Measurements from ENCODE around the gene PDLIM4.

Gene PDLIM4

DNA sequence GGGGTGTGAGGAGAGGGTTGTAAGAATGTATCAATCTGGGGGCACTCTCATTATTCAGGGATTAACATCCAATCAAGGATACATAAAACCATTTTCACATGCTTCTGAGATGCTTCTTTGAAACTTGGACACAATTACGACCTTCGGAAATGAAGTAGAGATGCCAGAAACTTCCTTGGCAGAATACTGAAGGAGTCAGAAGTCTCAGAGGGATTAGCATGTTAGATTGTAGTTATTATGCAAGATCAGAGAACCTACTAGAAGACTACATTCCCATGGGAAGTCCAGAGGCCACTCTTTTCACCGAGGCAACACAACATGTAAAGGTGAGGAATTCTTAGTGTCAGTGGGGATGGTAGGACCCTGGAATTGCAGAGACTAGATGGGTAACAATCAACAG, 31.6 kb downstream of the PDLIM4 start:
- no peak for DNase-seq

DNA sequence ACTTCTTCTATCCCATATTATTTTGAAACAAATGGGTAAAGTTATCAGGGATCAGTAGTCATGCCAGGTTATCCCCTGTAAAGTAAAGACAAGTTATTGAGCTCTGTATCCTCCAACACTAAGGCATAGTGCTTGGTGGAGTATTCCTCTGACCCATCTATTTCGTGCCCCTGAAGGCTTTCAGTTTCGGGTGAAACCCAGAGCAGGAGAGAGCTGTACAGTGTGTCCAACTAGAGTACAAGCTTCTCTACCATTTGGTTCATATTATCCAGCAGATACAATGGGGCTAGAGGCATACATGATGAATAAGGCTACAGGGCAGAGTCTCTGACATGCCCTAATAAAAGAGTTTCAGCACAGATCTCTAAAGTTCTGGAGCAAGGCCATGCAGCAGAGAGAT, 33.5 kb downstream of the PDLIM4 start:
- no peak for DNase-seq

DNA sequence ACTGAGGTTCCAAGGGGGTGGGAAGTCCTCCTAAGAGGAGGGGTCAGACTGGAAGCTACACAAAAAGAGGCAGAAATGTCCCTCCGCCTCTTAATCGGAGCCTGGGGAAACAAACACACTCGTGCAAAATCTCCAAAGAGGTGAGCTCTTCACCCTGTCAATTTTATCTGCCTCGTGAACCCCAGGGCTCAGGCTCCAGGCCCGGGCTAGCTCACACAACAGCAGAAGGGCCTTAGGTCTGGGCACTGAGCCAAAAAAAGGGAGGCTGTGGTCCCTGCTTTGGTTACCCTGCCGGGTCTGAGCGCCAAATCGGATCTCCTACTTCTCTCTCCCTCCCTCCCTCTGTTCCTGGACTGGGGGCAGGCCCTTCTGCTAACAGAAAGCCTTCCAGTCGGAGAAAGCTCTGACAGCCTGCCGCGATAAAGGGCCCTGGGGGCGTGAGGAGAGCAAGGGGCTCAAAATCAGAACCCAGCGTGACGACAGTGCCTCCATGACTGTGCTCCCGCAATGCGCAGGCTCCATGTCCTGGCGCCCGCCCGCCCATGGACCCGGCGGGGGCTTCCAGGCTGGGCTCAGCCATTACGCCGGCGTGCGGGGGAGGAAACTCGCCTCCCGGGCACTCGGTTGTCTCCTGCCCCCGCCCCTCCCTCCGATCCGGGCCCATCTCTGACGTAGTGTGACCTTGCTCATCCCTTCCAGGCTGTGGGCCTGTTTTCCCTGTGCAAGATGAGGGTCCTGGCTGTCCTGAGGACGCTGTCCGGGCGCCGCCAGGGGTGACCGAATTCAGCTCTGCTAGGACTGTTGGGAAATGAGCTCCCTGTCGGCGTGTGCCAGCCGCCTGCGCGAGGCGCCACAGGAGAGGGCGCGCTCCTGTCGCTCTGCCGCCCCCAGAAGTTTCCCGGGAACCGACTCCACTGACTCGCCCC, 35.8 kb downstream of the PDLIM4 start:
- DNase-seq: peak; percentile 86 to 92

DNA sequence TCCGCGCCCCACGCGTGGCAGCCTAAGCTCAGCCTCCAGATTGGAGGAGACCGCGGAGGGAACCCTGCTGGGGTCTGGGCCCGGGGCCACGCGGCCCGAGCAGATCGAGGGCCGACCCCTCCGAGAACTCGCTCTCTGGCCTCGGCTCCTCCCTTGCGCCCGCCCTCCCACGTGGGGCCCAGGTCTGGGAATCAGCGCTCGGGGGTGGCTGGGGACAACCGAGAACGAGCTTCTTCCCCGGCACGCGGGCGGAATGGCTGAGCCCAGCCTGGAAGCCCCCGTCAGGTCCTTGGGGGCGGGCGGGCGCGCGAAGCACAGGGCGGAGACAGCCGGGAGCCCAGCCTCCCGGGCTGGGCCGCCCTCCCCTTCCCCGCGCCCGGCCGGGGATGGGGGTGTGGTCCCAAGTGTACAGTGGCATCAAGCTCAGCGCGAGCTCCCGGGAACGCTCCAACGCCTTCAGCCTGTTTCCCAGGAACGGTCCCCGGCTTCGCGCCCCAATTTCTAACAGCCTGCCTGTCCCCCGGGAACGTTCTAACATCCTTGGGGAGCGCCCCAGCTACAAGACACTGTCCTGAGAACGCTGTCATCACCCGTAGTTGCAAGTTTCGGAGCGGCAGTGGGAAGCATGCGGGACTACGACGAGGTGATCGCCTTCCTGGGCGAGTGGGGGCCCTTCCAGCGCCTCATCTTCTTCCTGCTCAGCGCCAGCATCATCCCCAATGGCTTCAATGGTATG, 36.7 kb downstream of the PDLIM4 start, which contains the start of gene SLC22A4:
TSS of gene SLC22A4 (plus strand) at position 403 of the 736 bp plus-strand sequence. CDS start at position 626, 223 bp downstream.
- DNase-seq: peak; percentile 91 to 93

DNA sequence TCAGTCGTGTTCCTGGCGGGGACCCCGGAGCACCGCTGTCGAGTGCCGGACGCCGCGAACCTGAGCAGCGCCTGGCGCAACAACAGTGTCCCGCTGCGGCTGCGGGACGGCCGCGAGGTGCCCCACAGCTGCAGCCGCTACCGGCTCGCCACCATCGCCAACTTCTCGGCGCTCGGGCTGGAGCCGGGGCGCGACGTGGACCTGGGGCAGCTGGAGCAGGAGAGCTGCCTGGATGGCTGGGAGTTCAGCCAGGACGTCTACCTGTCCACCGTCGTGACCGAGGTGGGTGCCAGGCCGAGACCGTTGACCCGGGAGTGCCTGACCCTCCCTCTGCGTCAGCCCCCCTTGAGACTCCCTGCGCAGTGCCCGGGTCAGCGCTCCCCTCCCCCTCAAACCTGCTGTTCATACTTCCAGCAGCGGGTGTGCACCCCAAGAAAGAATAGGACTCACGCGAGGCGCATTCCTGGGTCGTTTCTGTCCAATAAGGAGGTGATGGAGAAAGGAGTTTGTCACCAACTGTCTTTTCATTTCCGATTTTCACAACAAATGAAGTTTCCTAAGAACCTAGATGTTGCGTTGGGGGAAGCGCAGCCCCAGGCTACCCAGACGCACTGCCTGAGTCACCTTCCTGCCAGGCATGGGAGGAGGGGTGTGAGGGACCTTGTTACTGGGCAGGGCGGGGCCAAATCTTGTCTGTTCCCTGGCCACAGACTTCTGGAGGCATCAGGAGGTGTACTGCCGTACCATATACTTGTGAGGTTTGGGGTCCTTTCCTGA, 37.4 kb downstream of the PDLIM4 start:
- DNase-seq: peak; percentile 96 to 97

DNA sequence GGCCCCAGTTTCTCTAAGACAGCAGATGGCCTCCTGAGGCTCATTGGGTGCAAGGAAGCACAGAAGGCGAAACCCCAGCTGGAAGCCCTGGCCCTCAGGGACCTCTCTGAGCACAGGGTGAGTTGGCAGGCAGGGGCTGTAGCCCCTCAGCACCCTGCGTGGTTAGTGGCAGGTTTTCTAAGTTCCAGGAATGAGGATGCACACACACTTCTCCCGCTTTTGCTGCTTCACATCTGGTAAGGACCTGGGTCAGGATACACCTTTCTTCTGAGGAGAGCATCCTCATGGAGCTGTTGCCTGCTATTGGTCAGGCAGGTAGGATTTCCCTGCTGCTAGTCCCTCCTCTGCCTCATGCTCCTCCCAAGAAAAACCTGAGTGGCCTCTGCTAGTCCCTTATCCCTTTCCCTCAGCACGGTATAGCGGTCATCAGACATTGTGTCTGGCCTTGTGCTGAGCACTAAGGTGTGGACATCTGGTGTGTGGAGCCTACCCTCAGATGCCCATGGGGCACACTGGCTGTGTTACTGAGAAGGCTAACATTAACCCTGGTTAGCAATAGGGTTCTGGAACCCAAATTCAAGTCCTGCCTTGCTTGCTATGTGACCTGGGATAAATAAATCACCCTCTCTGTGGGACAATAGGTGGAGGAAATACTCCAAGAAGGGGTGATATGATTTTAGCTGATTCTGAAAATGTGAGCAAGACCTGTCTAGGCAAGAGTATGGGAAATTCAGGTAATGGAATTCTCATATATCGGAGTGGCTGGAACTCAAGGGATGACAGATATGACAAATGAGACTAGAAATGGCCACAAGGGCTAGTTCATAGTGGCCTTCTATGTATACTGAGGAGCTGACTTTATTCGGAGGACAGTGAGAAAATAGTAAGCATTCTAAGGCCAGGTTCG, 38.3 kb downstream of the PDLIM4 start:
- DNase-seq: no peak

DNA sequence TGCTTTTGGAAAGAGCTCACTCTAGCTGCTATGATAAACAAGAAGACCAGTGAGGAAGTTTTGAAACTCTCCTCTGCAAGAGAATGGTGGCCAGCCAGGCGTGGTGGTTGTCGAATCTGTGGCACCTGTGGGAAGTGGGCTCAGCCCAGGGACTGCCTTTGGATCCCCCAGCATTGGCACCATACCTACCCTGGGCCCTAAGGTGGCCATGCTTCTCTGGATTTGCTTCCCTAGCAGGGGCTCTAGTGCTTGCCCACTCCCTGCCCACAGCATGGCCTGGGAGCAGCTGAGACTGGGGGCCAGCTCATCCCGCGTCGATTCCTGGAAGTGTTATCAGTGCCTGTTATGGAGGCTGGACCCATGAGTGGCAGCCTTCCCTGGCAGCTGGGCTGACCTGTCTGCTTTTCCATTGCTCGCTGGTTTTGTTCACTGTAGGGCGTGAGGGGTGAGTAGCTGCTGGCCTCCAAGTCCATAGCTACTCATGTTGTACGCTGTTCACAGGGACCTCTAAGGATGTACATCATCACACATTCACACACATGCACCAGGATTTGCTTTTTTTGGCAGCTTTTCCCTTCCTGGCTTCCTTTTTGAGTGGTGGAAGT, 39.0 kb downstream of the PDLIM4 start:
- no peak for DNase-seq

DNA sequence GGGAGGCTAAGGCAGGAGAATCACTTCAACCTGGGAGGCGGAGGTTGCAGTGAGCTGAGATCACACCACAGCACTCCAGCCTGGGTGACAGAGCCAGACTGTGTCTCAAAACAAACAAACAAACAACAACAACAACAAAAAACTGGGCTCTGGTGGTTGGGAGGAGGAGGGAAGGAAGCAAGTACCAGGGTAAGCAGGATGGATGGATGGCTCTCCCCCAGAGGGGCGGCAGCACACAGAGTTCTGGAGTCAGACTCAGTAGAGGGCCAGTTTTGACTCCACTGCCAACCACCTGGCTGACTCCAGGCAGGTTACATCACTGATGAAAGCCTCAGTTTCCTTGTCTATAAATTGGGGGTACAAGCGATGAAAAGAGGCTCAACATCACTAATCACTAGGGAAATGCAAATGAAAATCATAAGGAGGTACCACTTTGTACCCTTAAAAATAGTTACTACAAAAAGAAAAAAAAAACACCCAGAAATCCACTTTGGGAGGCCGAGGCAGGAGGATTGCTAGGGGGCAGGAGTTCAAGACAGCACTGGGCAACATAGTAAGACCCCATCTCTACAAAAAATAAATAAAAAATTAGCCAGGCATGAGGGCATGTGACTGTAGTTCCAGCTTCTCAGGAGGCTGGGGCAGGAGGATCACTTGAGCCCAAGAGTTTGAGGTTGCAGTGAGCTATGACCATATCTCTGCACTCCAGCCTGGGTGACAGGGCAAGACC, 39.9 kb downstream of the PDLIM4 start:
- no peak for DNase-seq

DNA sequence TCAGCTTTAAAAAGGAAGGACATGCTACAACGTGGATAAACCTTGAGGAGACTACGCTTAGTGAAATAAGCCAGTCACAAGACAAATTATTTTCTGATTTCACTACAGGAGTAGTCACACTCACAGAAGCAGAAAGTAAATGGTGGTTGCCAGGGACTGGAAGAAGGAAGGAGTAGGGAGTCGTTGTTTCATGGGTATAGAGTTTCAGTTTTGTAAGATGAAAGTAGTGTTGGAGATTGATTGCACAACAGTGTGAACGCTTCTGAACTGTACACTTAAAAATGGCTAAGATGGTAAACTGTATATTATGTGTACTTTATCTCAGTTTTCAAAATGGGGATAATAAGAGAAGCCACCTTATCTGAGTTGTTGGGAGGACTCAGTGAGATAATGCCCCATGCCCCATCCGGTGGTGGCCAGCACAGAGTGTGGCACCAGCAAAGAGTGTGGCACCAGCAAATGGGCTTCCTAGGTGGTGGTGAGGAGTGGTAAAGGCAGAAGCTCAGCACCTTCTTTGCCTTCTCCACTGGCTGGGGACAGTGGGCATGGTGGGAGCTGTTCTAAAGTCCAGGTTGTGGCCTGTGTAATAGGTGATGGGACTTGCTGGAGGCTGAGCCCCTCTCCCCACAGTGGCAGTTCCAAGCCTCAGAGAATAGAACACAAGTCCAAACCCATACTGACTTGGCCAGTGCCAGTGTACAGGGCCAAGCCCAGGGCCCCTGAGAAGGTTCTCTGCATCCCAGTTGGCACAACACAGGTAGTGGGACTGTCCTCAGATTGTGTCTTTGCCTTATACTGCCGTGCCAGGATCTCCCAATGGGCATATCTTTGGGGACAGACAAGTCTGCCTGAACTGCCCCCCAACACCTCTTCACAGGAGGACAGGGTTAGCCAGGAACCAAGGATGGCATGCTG, 41.1 kb downstream of the PDLIM4 start:
- peak; percentile 48 to 58 for DNase-seq

DNA sequence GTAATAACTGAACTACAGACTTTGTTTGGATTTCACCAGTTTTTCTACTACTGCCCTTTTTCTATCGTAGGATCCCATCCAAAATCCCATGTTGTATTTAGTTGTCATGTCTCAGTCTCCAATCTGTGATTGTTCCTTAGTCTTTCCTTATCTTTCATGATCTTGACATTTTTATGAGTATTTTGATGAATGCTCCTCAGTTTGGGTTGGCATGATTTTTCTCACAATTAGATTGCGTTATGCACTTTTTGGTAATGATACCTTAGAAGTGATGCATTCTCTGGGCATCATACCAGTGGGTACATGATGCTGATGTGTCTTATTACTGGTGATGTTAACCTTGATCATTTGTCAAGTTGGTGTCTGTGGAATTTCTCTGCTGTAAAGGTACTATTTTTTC, 42.4 kb downstream of the PDLIM4 start:
- DNase-seq: no peak

DNA sequence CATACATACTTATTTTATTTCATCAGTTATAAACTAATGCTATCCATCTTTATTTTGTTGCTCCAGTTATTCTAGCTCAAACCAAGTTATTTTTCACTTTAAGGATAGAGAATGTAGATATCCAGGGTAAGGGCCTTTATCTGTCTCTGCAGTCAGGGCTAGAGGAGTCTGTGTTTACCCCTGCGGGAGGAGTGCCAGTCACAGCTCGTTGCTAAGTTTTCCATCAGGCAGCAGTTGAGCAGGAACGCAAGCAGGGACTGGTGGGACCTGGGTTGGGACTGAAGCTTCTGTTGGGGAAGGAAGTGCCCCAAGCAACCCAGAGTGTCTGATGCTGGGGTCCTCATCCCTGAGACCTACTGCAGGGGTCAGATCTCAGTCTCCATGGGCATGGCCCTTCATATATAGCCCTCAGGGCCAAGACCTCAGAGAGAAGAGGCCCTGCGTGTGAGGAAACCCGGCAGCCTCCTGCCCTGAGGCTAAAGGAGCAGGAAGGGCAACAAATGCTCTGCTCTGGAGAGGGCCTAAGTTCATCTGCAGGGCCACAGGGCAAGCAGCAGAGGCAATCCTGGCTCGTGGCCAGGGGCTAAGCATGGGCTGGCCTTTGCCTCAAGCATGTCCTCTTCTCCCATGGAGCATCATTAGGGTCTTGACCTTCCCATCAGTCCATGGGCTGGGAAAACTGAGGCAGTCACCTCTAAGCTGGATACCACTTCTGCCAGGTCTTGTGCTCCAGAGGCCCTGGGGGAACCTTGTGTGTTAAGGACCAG, 43.3 kb downstream of the PDLIM4 start:
- no peak for DNase-seq

DNA sequence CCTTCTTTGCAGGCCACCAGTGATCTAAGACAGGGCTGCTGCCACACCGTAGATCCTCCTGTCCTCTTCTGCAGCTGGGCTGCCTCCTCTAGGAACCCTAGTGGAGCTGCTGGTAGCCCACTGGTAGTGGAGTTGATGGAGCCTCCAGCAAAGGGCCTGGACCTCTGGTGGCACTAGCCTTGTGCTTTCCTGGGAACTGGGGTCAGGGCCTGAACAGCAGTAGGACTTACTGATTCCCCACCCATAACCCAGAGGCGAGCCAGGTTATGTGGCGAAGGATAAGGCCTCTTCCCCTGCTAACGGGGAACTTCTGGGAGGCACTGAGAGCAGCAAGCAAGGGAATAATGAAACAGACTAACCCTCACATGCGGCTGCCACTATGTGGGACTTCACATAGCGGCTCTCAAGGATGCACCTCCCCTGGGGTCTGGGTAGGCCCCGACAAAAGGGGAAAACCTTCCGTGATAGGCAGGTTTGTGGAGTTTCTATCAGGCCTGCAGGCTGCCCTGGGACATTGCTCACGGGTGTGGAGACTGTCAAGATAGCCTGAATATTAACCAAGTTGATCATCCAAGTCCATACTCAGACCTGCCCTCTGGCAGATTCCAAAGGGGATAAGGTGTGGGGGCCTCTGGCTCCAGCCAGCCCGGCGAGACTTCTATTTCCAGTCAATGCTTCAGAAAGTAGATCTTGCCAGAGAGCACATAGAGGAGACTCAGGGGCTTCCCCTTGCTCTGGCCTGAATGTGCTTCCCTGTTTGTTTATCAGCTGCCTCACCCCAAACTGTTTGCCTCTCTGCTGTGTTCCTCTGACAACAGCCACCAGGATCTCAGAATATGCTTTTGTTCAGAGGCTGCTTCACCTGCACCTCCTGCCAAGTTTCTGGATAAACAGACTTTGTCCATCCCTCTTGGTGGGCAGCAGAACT, 44.1 kb downstream of the PDLIM4 start:
- no peak for DNase-seq

DNA sequence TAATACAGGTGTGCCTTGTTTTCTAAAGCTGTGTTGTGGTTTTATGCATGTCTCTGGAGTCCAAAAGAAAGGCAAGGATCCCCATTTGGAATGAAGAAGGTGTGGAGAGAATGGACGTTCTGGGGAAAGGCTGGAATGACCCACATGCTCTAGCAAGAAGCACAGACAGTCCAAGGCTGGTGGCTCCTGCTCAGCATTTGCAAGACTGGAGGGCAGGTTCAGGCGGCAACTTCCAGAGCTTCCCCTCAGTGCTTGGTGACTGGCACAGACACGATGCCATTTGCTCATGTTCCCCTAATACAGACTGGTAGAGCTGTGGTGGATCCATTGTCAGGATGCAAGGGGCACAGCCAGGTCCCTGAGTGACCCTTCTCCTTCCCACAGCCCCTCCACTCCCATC, 44.9 kb downstream of the PDLIM4 start:
- no peak for DNase-seq

DNA sequence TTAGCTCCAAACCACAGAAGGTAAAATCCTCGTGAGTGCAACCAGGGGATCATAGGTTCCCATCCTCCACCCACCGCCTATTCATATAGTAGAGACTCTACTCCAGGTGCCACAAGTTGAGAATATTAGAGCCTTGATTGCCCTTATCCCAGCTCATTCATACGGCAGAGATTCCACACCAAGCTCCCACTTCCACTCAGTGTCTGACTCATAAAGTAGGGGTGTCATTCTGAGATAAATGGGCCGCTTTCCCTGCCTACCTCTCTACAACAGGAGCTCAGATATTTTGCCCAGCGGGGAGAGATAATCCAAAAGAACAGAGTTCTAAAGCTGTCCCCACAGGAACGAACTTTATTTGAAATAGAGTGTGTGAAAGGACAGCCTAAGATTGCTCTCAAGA, 46.1 kb downstream of the PDLIM4 start:
- DNase-seq: no peak

DNA sequence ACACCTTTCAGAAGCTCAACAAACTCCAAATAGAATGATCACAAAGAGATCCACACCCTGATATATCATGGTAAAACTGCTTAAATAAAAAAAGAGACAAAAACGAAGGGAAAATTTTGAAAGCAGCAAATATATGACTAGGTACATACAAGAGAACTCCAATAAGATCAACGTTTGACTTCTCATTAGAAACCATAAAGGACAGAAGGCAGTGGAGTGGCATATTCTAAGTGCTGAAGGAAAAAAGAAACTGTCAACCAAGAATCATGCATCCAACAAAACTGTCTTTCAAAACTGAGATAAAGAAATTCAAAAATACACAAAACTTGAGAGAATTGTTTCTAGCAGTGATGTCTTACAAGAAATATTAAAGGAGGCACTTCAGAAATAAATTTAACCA, 47.9 kb downstream of the PDLIM4 start:
- no peak for DNase-seq

DNA sequence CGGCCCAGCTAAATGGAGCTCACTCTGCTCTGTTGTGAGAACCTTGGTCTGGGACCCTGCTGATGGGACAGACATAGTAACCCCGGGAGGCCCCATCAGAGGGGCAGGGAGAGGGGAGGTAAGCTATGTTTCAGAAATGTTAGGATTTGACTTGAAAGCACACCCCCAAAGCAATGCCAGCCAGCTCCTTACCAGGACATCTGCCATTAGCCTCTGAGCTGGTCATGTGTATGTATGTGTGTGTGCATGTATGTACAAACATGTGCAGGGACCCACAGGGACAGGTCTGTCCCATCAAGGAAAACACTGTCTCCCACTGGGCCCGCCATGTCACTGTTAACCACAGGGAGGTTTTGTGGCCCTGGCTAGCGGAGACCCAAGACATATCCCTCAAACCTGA, 51.2 kb downstream of the PDLIM4 start:
- DNase-seq: no peak

DNA sequence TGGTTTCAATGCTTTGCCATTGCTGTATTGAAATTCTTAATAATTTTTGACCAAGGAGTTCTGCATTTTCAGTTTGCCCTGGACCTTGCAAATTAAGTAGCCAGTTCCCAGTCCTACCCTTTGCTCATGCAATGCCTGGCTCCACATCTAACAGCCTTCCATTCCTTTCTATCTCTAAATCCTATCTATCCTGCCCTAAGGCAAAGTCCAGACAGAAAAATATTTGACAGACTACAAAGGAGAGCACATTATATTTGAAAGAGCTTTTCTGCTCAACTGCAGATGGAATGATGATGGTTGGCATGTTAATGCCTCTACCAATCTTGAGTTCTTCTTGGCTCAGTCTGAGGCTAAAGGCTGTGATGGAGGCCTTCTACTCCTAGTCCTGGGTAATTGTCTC, 52.2 kb downstream of the PDLIM4 start:
- no peak for DNase-seq

All from Kasumi-1 (cell line).